ENCODE data around the gene ELN. TPM values are rescaled to one million over a fixed set of nuclear protein-coding genes. Genes with fewer than 3 reads are reported as not detected.

ELN gene
- total RNA-seq, 4 donors from 2014 or later, result 5.3 to 14.8 (median 6.9) TPM

DNA sequence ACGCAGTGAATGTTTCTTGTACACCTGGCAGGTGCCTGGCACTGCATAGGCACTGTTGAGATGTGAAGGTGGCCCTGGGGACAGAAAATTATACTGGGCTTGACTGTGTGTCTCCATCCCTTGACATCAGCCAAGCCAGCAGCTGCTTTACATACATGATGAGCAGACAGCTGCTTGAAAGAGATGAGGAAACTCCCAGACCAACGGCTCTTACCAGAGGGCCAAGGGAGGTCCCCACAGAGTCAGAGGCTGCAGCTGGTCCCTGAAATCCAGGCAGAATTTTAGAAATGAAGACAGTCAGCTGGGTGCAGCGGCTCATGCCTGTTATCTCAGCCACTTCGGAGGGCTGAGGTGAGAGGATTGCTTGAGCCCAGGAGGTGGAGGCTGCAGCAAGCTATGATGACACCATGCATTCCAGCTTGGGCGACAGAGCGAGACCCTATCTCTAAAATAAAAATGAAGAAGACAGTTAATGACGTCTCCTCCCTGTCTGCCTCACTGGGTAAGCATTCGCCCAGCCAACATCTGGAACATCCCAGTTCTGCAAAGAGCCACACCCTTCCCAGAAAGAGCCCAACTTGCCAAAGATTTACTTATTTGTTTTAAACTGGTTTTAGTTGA is 73.2 kb downstream of the ELN start:
- DNase-seq (peak in 1 of 2 donors; percentile 40), ATAC-seq (peak in 1 of 2 donors; percentile 9)
- in situ Hi-C loops (cut with MboI; ENCODE audit: low sequenced_read_pairs in 4 of 4) (no loop called here), intact Hi-C loops (cut with DNase I; ENCODE audit: low total_unique reads) (no loop called here)
- peaks cover 0 to 46% of the 10 kb centered on the region in 2 donors for H3K36me3 ChIP-seq
- no peak overlapping the region for H3K4me3 ChIP-seq
- no peaks in the 10 kb centered on the region for H3K9me3 ChIP-seq
- H3K4me1 ChIP-seq, result peaks cover 9% of the 10 kb centered on the region in 2 donors
- no peak for TF ChIP-seq CTCF (IDR thresholded peaks at IDR 0.05 in 4 of 5, conservative IDR thresholded peaks at IDR 0.05 in 1 of 5)
- H3K27ac ChIP-seq, result peak overlapping the region in 1 of 4 donors; percentile 38
- no peaks in the 10 kb centered on the region for H3K27me3 ChIP-seq

DNA sequence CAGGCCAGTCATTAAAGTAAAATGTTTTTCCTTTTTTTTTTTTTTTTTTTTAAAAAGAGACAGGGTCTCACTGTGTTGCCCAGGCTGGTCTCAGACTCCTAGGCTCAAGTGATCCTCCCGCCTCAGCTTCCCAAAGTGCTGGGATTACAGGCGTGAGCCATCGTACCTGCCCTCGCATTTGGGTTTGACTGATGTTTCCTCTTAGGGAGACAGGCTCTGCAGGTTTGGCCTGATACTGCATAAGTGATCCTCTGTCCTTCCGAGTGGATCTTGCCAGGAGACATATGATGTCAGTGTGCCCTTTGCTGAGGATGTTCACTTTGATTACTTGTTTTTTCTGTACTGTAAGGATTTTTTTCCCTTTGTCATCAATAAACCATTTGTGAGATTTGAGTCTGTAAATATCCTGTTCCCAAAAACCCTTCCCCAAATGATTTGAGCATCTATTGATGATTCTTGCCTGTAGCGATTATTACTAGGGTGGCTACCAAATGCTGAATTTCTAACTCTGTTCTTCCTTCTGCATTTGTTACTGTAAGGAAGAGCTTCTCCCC is 75.3 kb downstream of the ELN start:
- ATAC-seq (no peak), DNase-seq (no peak)
- TF ChIP-seq CTCF (IDR thresholded peaks at IDR 0.05 in 4 of 5, conservative IDR thresholded peaks at IDR 0.05 in 1 of 5) (no peak), POLR2A (IDR thresholded peaks at IDR 0.05) (no peak)
- in situ Hi-C loops (cut with MboI; ENCODE audit: low sequenced_read_pairs in 4 of 4) (no loop called here), intact Hi-C loops (cut with DNase I; ENCODE audit: low total_unique reads) (no loop called here)
- peaks cover 0 to 54% of the 10 kb centered on the region in 2 donors for H3K36me3 ChIP-seq
- peak overlapping the region in 2 of 4 donors; percentile 47 to 70 for H3K27ac ChIP-seq
- H3K9me3 ChIP-seq, result no peaks in the 10 kb centered on the region
- peaks cover 9% of the 10 kb centered on the region in 2 donors for H3K4me1 ChIP-seq
- no peaks in the 10 kb centered on the region for H3K27me3 ChIP-seq
- no peak overlapping the region for H3K4me3 ChIP-seq

DNA sequence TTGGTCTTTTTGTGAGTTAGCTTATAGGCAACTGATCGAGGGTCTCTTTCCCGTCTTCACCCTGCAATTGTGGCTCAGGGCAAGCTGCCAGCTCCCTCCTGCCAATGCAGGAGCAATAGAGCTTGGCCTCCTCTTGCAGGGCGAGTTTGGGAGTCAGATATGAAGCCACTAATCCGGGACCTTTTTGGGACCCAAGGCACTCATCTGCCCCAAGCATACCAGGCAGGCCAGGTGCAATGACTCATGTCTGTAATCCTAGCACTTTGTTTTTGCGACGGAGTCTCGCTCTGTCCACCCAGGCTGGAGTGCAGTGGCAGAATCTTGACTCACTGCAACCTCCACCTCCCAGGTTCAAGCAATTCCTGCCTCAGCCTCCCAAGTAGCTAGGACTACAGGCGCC is 76.7 kb downstream of the ELN start:
- ATAC-seq, result peak; percentile 92 to 93

GRCh38 chr7:74105992-74106391 is 78.0 kb downstream of the ELN start:
- Histone ChIP-seq H3K36me3 (peaks cover 0 to 60% of the 10 kb centered on the region in 2 donors), H3K9me3 (no peaks in the 10 kb centered on the region), H3K27ac (no peak overlapping the region), H3K4me1 (peaks cover 9% of the 10 kb centered on the region in 2 donors), H3K27me3 (no peaks in the 10 kb centered on the region), H3K4me3 (no peak overlapping the region)
- intact Hi-C loops (cut with DNase I; ENCODE audit: low total_unique reads) (loop anchor here (2.0 kb wide), 1 partner anchor 67 kb away; no protein-coding TSS in a partner anchor), in situ Hi-C loops (cut with MboI; ENCODE audit: low sequenced_read_pairs in 4 of 4) (no loop called here)
- ATAC-seq (no peak), DNase-seq (no peak)
- TF ChIP-seq CTCF (IDR thresholded peaks at IDR 0.05 in 4 of 5, conservative IDR thresholded peaks at IDR 0.05 in 1 of 5) (no peak), POLR2A (IDR thresholded peaks at IDR 0.05) (no peak)

More for the DNA sequence above, 76.7 kb downstream of the ELN start:
- Histone ChIP-seq H3K9me3 (no peaks in the 10 kb centered on the region), H3K27ac (peak overlapping the region; percentile 47 to 70 (median 62)), H3K4me1 (peaks cover 9% of the 10 kb centered on the region in 2 donors), H3K4me3 (no peak overlapping the region), H3K36me3 (peaks cover 0 to 59% of the 10 kb centered on the region in 2 donors), H3K27me3 (no peaks in the 10 kb centered on the region)
- in situ Hi-C loops (cut with MboI; ENCODE audit: low sequenced_read_pairs in 4 of 4) (no loop called here), intact Hi-C loops (cut with DNase I; ENCODE audit: low total_unique reads) (loop anchor here (2.0 kb wide), 1 partner anchor 66 kb away; no protein-coding TSS in a partner anchor)
- TF ChIP-seq CTCF (IDR thresholded peaks at IDR 0.05 in 4 of 5, conservative IDR thresholded peaks at IDR 0.05 in 1 of 5), result no peak
- TF ChIP-seq POLR2A (IDR thresholded peaks at IDR 0.05), result no peak
- DNase-seq, result peak; percentile 52 to 67
